ENCODE data around the gene CLEC16A.

Gene CLEC16A

GRCh38 chr16:11225677-11226549, 281.5 kb downstream of the CLEC16A start:
- no CpG with 5 or more reads among the region's 18 CpGs for WGBS (ENCODE audit: insufficient coverage, insufficient read length)
- Histone ChIP-seq H3K27me3 (ENCODE audit: control insufficient read depth, insufficient read depth, low read length) (no peaks in the 10 kb centered on the region), H3K9me3 (ENCODE audit: control insufficient read depth, insufficient read depth, low read length) (no peaks in the 10 kb centered on the region), H3K36me3 (ENCODE audit: control insufficient read depth, insufficient read depth, low read length) (no peaks in the 10 kb centered on the region), H3K27ac (ENCODE audit: low read length) (no peak overlapping the region), H3K4me3 (ENCODE audit: low read length) (no peak overlapping the region), H3K4me1 (ENCODE audit: control insufficient read depth, insufficient read depth, low read length) (no peaks in the 10 kb centered on the region)
- DNase-seq (ENCODE audit: low read depth, low spot score) = no peak

DNA sequence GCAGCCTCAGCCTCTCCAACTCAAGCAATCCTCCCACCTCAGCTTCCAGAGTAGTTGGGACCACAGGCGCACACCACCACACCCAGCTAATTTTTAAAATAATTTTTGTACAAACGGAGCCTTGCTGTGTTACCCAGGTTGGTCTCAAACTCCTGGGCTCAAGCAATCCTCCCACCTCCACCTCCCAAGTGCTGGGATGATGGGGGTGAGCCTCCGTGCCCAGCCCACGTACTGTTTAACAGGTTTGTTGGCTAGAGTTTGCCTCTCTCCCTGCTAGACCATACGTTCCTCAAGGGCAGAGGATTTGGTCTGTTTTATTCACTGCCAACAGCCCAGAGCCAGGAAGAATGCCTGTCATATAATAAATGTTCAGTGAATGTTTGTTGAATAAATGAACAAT, 285.1 kb downstream of the CLEC16A start:
- H3K27ac ChIP-seq (ENCODE audit: low read length) = no peak overlapping the region
- no peaks in the 10 kb centered on the region for H3K27me3 ChIP-seq (ENCODE audit: control insufficient read depth, insufficient read depth, low read length)
- no CpG with 5 or more reads among the region's 5 CpGs for WGBS (ENCODE audit: insufficient coverage, insufficient read length)
- H3K4me3 ChIP-seq (ENCODE audit: low read length) = no peak overlapping the region
- H3K4me1 ChIP-seq (ENCODE audit: control insufficient read depth, insufficient read depth, low read length) = peaks cover 3% of the 10 kb centered on the region
- H3K9me3 ChIP-seq (ENCODE audit: control insufficient read depth, insufficient read depth, low read length) = no peaks in the 10 kb centered on the region
- no peaks in the 10 kb centered on the region for H3K36me3 ChIP-seq (ENCODE audit: control insufficient read depth, insufficient read depth, low read length)
- DNase-seq (ENCODE audit: low read depth, low spot score) = no peak

DNA sequence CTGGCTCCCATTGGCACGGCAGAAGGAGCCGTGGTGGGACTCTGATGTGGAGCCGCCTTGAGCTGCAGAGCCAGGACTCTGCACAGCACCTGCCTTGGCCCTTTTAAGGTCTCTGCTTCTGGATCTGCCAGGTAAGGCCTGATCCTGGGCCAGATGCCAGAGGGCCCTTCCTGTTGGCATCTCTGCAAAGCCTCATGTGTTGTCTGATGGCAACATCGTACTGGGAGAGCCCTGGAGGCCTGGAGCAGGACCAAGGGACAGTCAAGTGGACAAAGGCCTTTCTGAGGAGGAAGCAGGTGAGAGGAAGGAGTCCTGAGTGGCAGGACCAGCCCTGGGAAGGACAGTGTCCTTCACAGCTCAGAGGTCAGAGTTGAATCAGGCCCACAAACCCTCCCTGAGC, 285.5 kb downstream of the CLEC16A start:
- H3K9me3 ChIP-seq (ENCODE audit: control insufficient read depth, insufficient read depth, low read length) = no peaks in the 10 kb centered on the region
- no peaks in the 10 kb centered on the region for H3K27me3 ChIP-seq (ENCODE audit: control insufficient read depth, insufficient read depth, low read length)
- no peak overlapping the region for H3K4me3 ChIP-seq (ENCODE audit: low read length)
- H3K4me1 ChIP-seq (ENCODE audit: control insufficient read depth, insufficient read depth, low read length) = peaks cover 3% of the 10 kb centered on the region
- no peak for DNase-seq (ENCODE audit: low read depth, low spot score)
- H3K27ac ChIP-seq (ENCODE audit: low read length) = no peak overlapping the region
- H3K36me3 ChIP-seq (ENCODE audit: control insufficient read depth, insufficient read depth, low read length) = no peaks in the 10 kb centered on the region
- WGBS (ENCODE audit: insufficient coverage, insufficient read length) = no CpG with 5 or more reads among the region's 4 CpGs

GRCh38 chr16:11231367-11231970, 287.1 kb downstream of the CLEC16A start:
- Histone ChIP-seq H3K9me3 (ENCODE audit: control insufficient read depth, insufficient read depth, low read length) (no peaks in the 10 kb centered on the region), H3K36me3 (ENCODE audit: control insufficient read depth, insufficient read depth, low read length) (no peaks in the 10 kb centered on the region), H3K27ac (ENCODE audit: low read length) (no peak overlapping the region), H3K4me1 (ENCODE audit: control insufficient read depth, insufficient read depth, low read length) (peaks cover 3% of the 10 kb centered on the region), H3K4me3 (ENCODE audit: low read length) (no peak overlapping the region), H3K27me3 (ENCODE audit: control insufficient read depth, insufficient read depth, low read length) (no peaks in the 10 kb centered on the region; the same call in 1 of the 2 replicates)
- WGBS (ENCODE audit: insufficient coverage, insufficient read length) = no CpG with 5 or more reads among the region's 10 CpGs
- no peak for DNase-seq (ENCODE audit: low read depth, low spot score)
